LoVo (cell line): Measurements from ENCODE around the gene ZNF526.

Experiments used
- DNase-seq: peaks from one replicate; pipeline ENCODE4 v3.0.0-alpha.2; 2016; ENCODE audit warnings: low spot score

ZNF526 gene

GRCh38 chr19:42219812-42220750 is at the start of gene ZNF526:
Gene ZNF526, plus strand, starts transcription at chr19:42220312. Its CDS starts 4,092 bp downstream, at chr19:42224404.
- peak; percentile 98 for DNase-seq

- no peak for DNase-seq
These were observed 49.4 kb upstream of the ZNF526 start for GRCh38 chr19:42170715-42171114.

DNA sequence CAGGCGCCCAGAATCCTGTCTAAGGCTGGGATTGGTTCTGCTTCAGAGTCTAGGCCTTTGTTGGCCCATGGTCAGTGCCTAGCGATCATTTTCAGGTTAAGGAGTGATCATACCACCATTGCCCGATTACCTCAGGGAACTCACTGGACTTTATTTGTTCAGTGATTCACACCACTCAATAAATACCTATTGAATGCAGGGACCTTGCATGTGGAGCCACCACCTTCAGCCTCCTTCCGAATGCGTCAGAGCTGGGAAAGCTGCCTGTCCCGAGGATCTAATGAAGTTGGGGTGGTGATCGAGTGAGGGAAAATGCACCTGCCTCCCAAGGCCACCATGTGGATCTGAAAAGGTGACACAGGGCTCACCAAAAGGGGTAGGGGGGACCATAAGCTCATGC is 47.9 kb upstream of the ZNF526 start:
- DNase-seq, result no peak

- no peak for DNase-seq
These were observed 46.4 kb upstream of the ZNF526 start for GRCh38 chr19:42173695-42174094.

- DNase-seq, result no peak
These were observed 45.9 kb upstream of the ZNF526 start for GRCh38 chr19:42174188-42174587.

DNA sequence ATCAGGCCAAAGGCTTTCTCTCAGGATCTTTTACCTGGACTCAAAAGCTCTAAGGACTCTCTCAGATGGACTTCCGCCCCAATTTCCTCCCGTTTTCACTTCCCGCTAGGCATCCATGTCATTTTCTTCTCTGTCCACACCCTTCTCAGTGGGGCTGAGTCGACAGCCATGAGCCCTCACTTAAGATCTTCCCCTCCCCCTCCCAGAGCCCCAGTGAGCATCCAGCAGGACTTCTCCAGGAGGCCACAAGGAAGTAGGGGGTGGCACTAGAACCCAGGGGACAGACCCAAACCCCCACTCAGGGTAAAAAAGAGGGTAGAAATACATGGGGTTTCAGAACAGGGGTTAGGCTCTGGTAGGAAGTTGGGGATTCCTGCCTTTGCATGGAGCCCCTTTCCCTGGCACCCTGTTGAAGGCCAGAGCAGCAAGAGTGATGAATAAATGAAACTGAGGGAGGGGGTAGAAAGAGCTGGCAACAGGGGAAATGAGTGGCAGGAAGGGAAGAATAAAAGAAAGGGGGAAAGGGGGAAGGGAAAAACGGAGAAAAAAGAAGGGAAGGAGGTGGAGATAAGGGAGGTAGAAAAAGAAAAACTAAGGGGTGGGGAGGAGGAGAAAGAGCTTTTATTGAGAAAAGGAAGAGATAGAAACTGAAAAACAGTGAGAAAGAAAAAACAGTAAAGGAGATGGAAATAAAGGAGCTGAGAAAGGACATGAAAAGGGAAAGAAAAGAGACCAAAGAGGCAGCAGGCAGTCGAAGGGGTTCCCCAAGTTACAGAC is 45.0 kb upstream of the ZNF526 start:
- DNase-seq, result no peak

DNA sequence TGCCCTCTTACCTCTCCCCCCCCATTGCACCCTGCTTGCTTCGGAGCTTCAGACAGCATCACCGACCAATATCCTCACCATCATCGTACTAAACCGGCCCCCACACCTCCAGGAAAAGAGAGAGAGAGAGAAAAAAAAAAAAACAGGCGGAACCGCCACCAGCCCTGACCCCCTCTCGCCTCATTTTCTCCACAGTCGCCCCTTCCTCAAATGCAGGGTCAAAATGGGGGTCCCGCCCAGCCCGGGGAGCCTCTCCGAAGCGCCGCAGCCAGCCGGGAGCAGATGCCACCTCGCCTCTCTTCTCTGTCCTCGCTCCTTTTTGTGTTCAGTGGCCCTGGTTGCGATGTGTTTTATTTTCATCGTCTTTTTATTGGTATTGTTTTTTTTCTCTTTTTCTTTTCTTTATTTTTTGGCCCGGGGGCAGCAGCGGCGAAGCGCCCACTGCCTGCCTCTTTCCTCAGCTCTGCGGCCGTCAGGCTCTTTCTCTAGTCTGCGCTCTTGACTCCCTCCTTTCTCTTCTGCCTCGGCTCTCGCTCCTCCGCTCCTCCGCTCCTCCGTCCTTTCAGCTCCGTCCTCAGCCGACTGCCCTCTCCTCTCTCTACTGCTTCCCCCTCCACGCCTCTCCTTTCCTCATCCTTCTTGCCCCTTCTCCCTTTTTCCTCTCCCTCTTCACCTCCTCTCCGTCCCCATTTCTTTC is 44.0 kb upstream of the ZNF526 start:
- DNase-seq, result no peak

DNA sequence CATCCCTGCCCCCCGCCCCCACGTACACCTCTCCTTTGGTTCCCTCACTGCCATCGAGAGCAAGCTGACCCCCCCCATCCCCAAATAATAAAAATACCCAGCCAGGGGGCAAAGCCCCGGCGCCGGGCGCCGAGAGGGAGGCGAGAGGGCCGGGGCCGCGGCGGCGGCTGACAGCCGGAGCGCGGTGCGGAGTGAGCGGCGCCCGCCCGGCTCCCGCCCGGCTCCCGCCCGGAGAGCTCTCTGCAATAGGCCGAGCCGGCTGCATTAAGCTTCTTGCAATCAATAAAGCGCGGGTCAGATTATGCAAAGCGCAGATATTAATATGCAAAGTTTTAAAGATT is 43.5 kb upstream of the ZNF526 start:
- DNase-seq, result no peak

- peak; percentile 68 for DNase-seq
These were observed 43.0 kb upstream of the ZNF526 start for GRCh38 chr19:42176990-42177685.

DNA sequence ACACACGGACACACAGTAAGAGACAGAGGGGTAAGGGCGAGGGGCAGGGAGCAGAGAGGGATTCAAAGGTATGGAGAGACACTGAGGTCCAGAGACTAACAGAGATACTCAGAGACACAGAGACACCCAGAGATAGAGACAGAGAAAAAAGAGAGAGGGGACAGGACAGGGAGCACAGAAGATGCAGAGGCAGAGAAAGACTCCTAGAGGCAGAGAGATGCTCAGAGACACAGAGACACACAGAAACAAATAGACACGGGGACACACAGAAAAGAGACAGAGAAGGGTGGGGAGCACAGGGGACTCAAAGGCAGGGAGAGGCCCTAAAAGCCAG is 42.5 kb upstream of the ZNF526 start:
- no peak for DNase-seq

GRCh38 chr19:42178791-42179674 is 41.1 kb upstream of the ZNF526 start:
- no peak for DNase-seq

GRCh38 chr19:42184401-42184861 is 35.7 kb upstream of the ZNF526 start:
- DNase-seq, result peak; percentile 65

- DNase-seq, result no peak
These were observed 34.8 kb upstream of the ZNF526 start for GRCh38 chr19:42185277-42185676.

DNA sequence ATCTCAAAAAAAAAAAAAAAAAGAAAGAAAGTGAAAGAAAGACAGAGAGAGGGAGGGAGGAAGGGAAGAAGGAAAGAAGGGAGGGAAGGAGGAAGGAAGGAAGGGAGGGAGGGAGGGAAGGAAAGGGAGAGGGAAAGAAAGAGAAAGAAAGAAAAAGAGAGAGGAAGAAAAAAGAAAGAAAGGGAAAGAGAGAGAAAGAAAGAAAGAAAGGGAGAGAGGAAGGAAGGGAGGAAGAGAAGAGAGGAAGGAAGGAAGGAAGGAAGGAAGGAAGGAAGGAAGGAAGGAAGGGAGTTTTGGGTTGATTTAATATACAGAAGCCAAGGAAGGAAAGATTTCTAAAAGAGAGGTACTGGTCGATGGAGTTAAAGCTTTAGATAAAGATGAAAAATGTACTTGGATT is 31.4 kb upstream of the ZNF526 start:
- DNase-seq, result no peak

DNA sequence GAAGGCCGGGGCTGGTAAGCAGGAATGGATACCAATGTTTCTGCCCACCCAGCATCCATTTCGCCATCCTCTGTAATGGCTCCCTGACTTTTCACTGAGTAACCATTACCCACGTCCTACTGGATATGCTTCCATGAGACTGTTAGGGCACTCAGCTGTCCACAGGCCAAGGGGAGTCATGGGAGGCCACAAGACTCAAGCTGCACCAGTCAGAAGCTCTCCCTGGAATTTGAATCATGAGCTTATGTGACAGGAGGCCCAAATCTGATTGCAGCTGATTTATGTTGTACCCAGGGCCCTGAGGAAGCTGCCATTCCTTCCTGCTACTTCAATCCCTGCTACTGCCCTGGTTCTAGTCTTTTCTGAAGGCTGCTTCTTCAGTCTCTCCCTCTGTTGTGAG is 31.0 kb upstream of the ZNF526 start:
- no peak for DNase-seq

GRCh38 chr19:42191330-42191729 is 28.8 kb upstream of the ZNF526 start:
- DNase-seq, result peak; percentile 24

DNA sequence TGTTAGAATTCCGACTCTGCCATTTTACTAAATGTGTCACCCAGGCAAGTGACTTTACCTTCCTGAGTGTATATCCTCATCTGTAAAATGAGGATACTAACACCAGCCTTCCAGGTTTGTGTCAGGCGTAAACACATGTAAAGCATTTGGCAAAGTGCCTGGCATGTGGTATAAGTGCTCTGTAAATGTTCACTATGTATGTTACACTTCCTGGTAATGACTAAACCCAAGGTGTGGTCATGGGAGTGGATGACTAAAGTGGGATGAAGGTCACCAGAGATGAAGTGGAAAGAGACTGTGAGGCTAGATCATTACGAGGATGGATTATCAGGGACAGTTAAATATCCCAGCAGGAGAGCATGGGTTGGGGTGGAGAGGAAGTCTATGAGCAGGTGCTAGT is 28.3 kb upstream of the ZNF526 start:
- DNase-seq, result peak; percentile 98

- no peak for DNase-seq
These were observed 26.8 kb upstream of the ZNF526 start for GRCh38 chr19:42193294-42193693.

GRCh38 chr19:42193706-42194105 is 26.4 kb upstream of the ZNF526 start:
- DNase-seq, result no peak

GRCh38 chr19:42196011-42197001 is 23.8 kb upstream of the ZNF526 start:
- no peak for DNase-seq
